K562 (cell line): ENCODE results near the gene ARHGAP24. TPM values are rescaled to one million over a fixed set of nuclear protein-coding genes. Genes with fewer than 3 reads are reported as not detected.

Experiments
- ATAC-seq: fragments of 200-7000 bp; cut with Tn5 transposase; 3 replicates; pipeline ENCODE4 v1.9.1; 2020; ENCODE audit warnings: moderate library complexity
- BruUV-seq: library from RNA; stranded (reverse); fragments of 400-500 nt; replicated peaks from 2 replicates; lab custom pipeline; 2021; lab: Mats Ljungman, UMichigan
- CTCF ChIA-PET: fragments of 300-600 bp; formaldehyde crosslinking; extraction: SDS; loops from one replicate; lab custom pipeline; 2021; ENCODE audit warnings: low intra/inter-chr PET ratio; lab: Yijun Ruan, JAX
- POLR2A ChIA-PET: fragments of 300-600, 350-650 bp; sonication (Branson Sonifier 250); formaldehyde crosslinking; extraction: SDS; loops from one replicate; lab custom pipeline; 2021; ENCODE audit warnings: antibody characterized with exemption, inconsistent platforms; lab: Yijun Ruan, JAX
- DNase-seq, 4 experiments: peaks; one replicate each; pipeline versions ENCODE4 v3.0.0 to v3.0.0-alpha.2; 2011 to 2018; ENCODE audit warnings: low spot score in 3 of 4, mixed read lengths in 3 of 4; ENCODE audit errors: extremely low read depth in 1 of 4
- FAIRE-seq: peaks from 2 replicates; lab custom pipeline; 2011; peaks lifted over from hg19 to GRCh38; lab: Jason Lieb, UNC
- H2AFZ ChIP-seq: 2 replicates; pipeline ENCODE4 v1.6.0; 2011; ENCODE audit warnings: low read depth, low read length, control low read depth, inconsistent platforms
- H3K27ac ChIP-seq: fragments of 200-600 bp; 3 replicates; pipeline ENCODE4 v1.8.0; 2011; ENCODE audit warnings: low read depth, mild to moderate bottlenecking, control low read depth, inconsistent platforms, low read length, moderate library complexity, mixed read lengths; ENCODE audit errors: extremely low read depth
- H3K27me3 ChIP-seq, 2 experiments: fragments of 300-600 bp in 1 of 2; 2 replicates in 1 of 2; 3 replicates in 1 of 2; pipeline versions ENCODE4 v1.6.0 to v1.8.0; 2011; ENCODE audit warnings: inconsistent platforms in 2 of 2, low read length in 2 of 2, mild to moderate bottlenecking in 1 of 2, mixed read lengths in 1 of 2, moderate library complexity in 1 of 2; ENCODE audit not compliant: control insufficient read depth in 2 of 2, insufficient read depth in 2 of 2
- H3K36me3 ChIP-seq: fragments of 300-600 bp; 3 replicates; pipeline ENCODE4 v1.8.0; 2011; ENCODE audit warnings: mild to moderate bottlenecking, low read length, inconsistent platforms; ENCODE audit not compliant: control insufficient read depth, insufficient read depth
- H3K4me1 ChIP-seq, 2 experiments: fragments of 200-600 bp in 1 of 2; replicated peaks in 1 of 2; 2 replicates in 1 of 2; 3 replicates in 1 of 2; pipeline versions ENCODE4 v1.5.1 to v1.8.0; 2011; ENCODE audit warnings: inconsistent platforms in 2 of 2, low read length in 2 of 2, mild to moderate bottlenecking in 1 of 2, mixed read lengths in 1 of 2, moderate library complexity in 1 of 2; ENCODE audit not compliant: control insufficient read depth in 2 of 2, insufficient read depth in 2 of 2
- H3K4me2 ChIP-seq: 2 replicates; pipeline ENCODE4 v1.6.1; 2011; ENCODE audit warnings: low read length, control low read depth, inconsistent platforms, mixed read lengths; ENCODE audit not compliant: insufficient read depth
- H3K4me3 ChIP-seq: fragments of 200-600 bp; sonication (generic), shearing (Covaris generic); 2 replicates; pipeline ENCODE4 v1.5.1; 2016; ENCODE audit warnings: control low read depth, inconsistent platforms
- H3K79me2 ChIP-seq: fragments of 200-600 bp; 3 replicates; pipeline ENCODE4 v1.8.0; 2011; ENCODE audit warnings: low read length, inconsistent platforms; ENCODE audit not compliant: control insufficient read depth, insufficient read depth
- H3K9ac ChIP-seq, 2 experiments: 2 replicates each; pipeline versions ENCODE4 v1.6.0 to v1.6.1; 2011; ENCODE audit warnings: low read depth in 2 of 2, low read length in 2 of 2, control low read depth in 1 of 2, inconsistent platforms in 1 of 2, mild to moderate bottlenecking in 1 of 2, mixed read lengths in 1 of 2; ENCODE audit not compliant: insufficient read depth in 1 of 2
- H3K9me1 ChIP-seq: one replicate; pipeline ENCODE4 v1.6.0; 2011; ENCODE audit warnings: inconsistent platforms, mild to moderate bottlenecking, low read length, moderate library complexity; ENCODE audit not compliant: control insufficient read depth, insufficient read depth
- H3K9me3 ChIP-seq: replicated peaks from 2 replicates; pipeline ENCODE4 v1.5.1; 2011; ENCODE audit warnings: low read depth, low read length, inconsistent platforms; ENCODE audit not compliant: control insufficient read depth, insufficient read depth
- H4K20me1 ChIP-seq: replicated peaks from 2 replicates; pipeline ENCODE4 v1.6.1; 2011; ENCODE audit warnings: low read length, inconsistent platforms, mixed read lengths; ENCODE audit not compliant: control insufficient read depth, insufficient read depth
- COPS2 ChIP-seq: fragments of 450-650 bp; conservative IDR thresholded peaks from 2 replicates; pipeline ENCODE4 v1.6.1; 2016; ENCODE audit warnings: mild to moderate bottlenecking, moderate library complexity
- CREB3L1 ChIP-seq: fragments of 450-650 bp; IDR thresholded peaks from 2 replicates; pipeline ENCODE4 v1.6.1; 2014; ENCODE audit warnings: low read depth, mild to moderate bottlenecking, moderate library complexity, borderline replicate concordance
- CSDE1 ChIP-seq, 2 experiments: fragments of 450-650 bp; IDR thresholded peaks; 2 replicates each; pipeline ENCODE4 v1.6.1; 2016; ENCODE audit warnings: mild to moderate bottlenecking in 1 of 2
- E2F4 ChIP-seq: sonication (generic); formaldehyde crosslinking; IDR thresholded peaks from 2 replicates; pipeline ENCODE4 v1.8.0; 2022; ENCODE audit warnings: mild to moderate bottlenecking, low read depth, missing genetic modification reagents
- ESRRB ChIP-seq: fragments of 250-450 bp; sonication (Bioruptor Pico); IDR thresholded peaks from 2 replicates; pipeline ENCODE4 v1.5.0; 2020; ENCODE audit warnings: mild to moderate bottlenecking, moderate library complexity, borderline replicate concordance
- FOXK1 ChIP-seq: sonication (generic); formaldehyde crosslinking; IDR thresholded peaks from 2 replicates; pipeline ENCODE4 v1.8.0; 2022; ENCODE audit warnings: missing genetic modification reagents, mild to moderate bottlenecking, borderline replicate concordance
- GABPA ChIP-seq: fragments of 200-800 bp; sonication (Bioruptor generic); conservative IDR thresholded peaks from 2 replicates; pipeline ENCODE4 v1.6.1; 2016; ENCODE audit warnings: low read depth, missing genetic modification characterization, missing compliant biosample characterization
- GTF2A2 ChIP-seq: IDR thresholded peaks from 2 replicates; pipeline ENCODE4 v1.6.1; 2016; ENCODE audit warnings: mild to moderate bottlenecking, missing genetic modification characterization, missing compliant biosample characterization
- ILK ChIP-seq: fragments of 450-650 bp; IDR thresholded peaks from 2 replicates; pipeline ENCODE4 v1.6.1; 2016; ENCODE audit warnings: missing genetic modification characterization, low read depth, mild to moderate bottlenecking, missing compliant biosample characterization, moderate library complexity, borderline replicate concordance
- POLR3A ChIP-seq: IDR thresholded peaks from 2 replicates; pipeline ENCODE4 v1.6.1; 2011; ENCODE audit warnings: borderline replicate concordance, mild to moderate bottlenecking, moderate library complexity; ENCODE audit not compliant: insufficient read length, insufficient read depth; ENCODE audit errors: extremely low read depth
- SIN3B ChIP-seq: fragments of 450-650 bp; IDR thresholded peaks from 2 replicates; pipeline ENCODE4 v1.6.1; 2017; ENCODE audit warnings: low read depth, mild to moderate bottlenecking, moderate library complexity
- USF1 ChIP-seq: sonication (generic); formaldehyde crosslinking; IDR thresholded peaks from 2 replicates; pipeline ENCODE4 v1.9.0; 2022; ENCODE audit warnings: mild to moderate bottlenecking, missing genetic modification reagents
- XRCC4 ChIP-seq: IDR thresholded peaks from one replicate; pipeline ENCODE4 v1.6.1; 2011; ENCODE audit not compliant: insufficient read depth, insufficient read length; ENCODE audit errors: extremely low read depth
- ZBTB43 ChIP-seq: sonication (generic); formaldehyde crosslinking; IDR thresholded peaks from 2 replicates; pipeline ENCODE4 v1.8.0; 2023; ENCODE audit warnings: mild to moderate bottlenecking, missing genetic modification reagents
- ZNF197 ChIP-seq: fragments of 200-800 bp; sonication (Bioruptor generic); IDR thresholded peaks from 2 replicates; pipeline ENCODE4 v1.6.1; 2016; ENCODE audit warnings: low read depth, missing genetic modification characterization, missing compliant biosample characterization
- WGBS: fragments of 100-300 bp; shearing (Covaris generic); methylation state at CpG from one replicate; pipeline ENCODE4 v1.1.6; 2016; ENCODE audit warnings: low coverage, mixed read lengths; ENCODE audit not compliant: insufficient coverage; ENCODE audit errors: missing lambda C conversion rate; 5-methylcytosine and 5-hydroxymethylcytosine counted together
- in situ Hi-C: fragments of 300-500 bp; cut with MboI; formaldehyde crosslinking; loops from 4 replicates; pipeline ENCODE4 v1.15.0; 2018; ENCODE audit warnings: inconsistent platforms, mixed read lengths
- intact Hi-C: fragments of 100-400 bp; cut with micrococcal nuclease; formaldehyde crosslinking; loops from 2 replicates; pipeline ENCODE4 v1.14.2; 2022
- polyA plus RNA-seq, 8 experiments: library from polyadenylated mRNA; depleted of rRNA in 4 of 8; stranded (reverse) in 5 of 8; unstranded in 3 of 8; fragments of >200 nt; fragmentation: Nextera tagmentation in 2 of 8; fragmentation: Illumina TruSeq in 1 of 8; extraction: Ambion mirVana in 2 of 8; extraction: Trizol in 1 of 8; gene quantifications; 2 replicates each; pipeline versions ENCODE4 v1.2.1 to v1.2.3, GENCODE V29; 2011 to 2014; ENCODE audit warnings: inconsistent platforms in 1 of 8, missing spikeins in 1 of 8
- total RNA-seq, 7 experiments: library from RNA; depleted of rRNA in 6 of 7; stranded (reverse); fragments of >200 nt in 6 of 7; fragmentation: Illumina TruSeq in 2 of 7; extraction: Trizol in 2 of 7; gene quantifications; 2 replicates each; pipeline versions ENCODE4 v1.2.1 to v1.2.3, GENCODE V29; 2011 to 2021; ENCODE audit warnings: low replicate concordance in 1 of 7

ARHGAP24 gene
- total and polyA plus RNA-seq, 9 of the 15 experiments (the other 6 are each of a cell fraction or from before 2014, with no cell fraction given) = 8.0 to 22.6 (median 14.0) TPM

- no peak for DNase-seq
- no peak for ATAC-seq
- ChIA-PET CTCF (no interaction called here), POLR2A (no interaction called here)
- BruUV-seq = no TSS peak
- Histone ChIP-seq H3K4me2 (no peak overlapping the region), H2AFZ (no peak overlapping the region), H3K79me2 (no peaks in the 10 kb centered on the region), H3K27ac (no peak overlapping the region), H3K36me3 (no peaks in the 10 kb centered on the region), H3K9me3 (no peaks in the 10 kb centered on the region), H3K4me1 (no peaks in the 10 kb centered on the region), H3K9me1 (no peaks in the 10 kb centered on the region), H4K20me1 (no peaks in the 10 kb centered on the region), H3K4me3 (no peak overlapping the region), H3K9ac (no peak overlapping the region), H3K27me3 (peaks cover under 1 to 4% of the 10 kb centered on the region in 2 experiments; a peak in 2 of 5 replicates)
- no peak for TF ChIP-seq ILK (tag)
- TF ChIP-seq ZBTB43 (CRISPR knock-in tag) = no peak
- no peak for TF ChIP-seq POLR3A
- no peak for TF ChIP-seq ESRRB (CRISPR knock-in tag)
- no peak for TF ChIP-seq SIN3B
- no peak for TF ChIP-seq GABPA
- no peak for TF ChIP-seq COPS2
- no peak for TF ChIP-seq GTF2A2 (tag)
- no peak for TF ChIP-seq FOXK1 (CRISPR knock-in tag)
- no peak for TF ChIP-seq CSDE1 (IDR thresholded peaks at IDR 0.05)
- no peak for TF ChIP-seq E2F4 (CRISPR knock-in tag)
- TF ChIP-seq CREB3L1 = no peak
- TF ChIP-seq XRCC4 = no peak
- no peak for TF ChIP-seq ZNF197
- no peak for TF ChIP-seq USF1
- intact Hi-C loops (no loop called here), in situ Hi-C loops (no loop called here)
- no peak for FAIRE-seq
- WGBS = 0% methylated on average over 3 of the region's 3 CpGs
Measured at GRCh38 chr4:85431156-85431555, 43.8 kb upstream of the ARHGAP24 start.
